ENCODE results near the gene HACD2. TPM values are rescaled to one million over a fixed set of nuclear protein-coding genes. Genes with fewer than 3 reads are reported as not detected.

Gene HACD2, protein sequence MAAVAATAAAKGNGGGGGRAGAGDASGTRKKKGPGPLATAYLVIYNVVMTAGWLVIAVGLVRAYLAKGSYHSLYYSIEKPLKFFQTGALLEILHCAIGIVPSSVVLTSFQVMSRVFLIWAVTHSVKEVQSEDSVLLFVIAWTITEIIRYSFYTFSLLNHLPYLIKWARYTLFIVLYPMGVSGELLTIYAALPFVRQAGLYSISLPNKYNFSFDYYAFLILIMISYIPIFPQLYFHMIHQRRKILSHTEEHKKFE
- 10 to 100 TPM; 15.5 to 22.3 TPM for total RNA-seq

DNA sequence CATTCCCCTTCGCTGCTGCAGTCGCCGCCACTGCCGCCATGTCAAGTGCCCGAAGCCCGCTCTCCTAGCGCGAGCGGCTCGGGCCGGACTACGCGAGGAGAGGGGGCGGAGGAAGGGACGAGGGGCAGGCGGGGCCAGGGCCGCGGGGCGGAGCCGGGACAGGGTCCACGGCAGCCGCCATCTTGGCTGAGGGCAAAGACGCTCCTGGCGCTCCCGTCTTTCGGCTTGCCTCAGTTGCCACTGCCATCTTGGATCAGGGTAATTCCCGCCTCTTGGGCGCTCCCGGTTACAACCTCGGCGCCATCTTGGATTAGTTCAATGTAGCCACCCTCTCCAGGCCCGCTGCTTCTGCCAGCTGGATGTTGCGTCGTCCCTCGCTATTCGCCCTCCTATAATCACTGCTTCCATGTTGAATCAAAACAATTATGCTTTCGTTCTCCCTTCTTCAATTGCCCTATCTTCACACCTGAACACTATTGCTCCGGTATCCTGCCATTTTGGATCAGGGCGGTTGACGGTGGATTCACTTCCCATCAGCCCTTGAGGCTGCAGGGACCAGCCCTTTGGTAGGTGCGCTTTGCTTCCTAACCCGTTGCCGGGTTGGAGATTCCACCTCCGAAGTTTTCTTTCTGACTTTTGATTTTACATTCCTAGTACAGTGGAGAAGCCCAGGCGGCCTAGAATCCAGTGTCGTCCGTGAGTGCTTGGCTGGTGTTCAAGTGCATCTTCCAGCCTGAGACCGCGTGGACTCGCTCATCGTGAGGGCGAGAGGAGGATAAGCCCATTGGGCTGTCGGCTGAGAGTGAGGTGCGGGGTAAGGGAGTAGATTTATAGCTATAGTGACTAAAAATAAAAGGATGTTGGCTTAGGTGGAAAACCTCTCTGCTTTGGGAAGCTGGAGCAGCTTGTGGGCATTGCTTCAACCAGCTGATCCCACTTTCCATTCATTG is at the start of gene HACD2:
Gene HACD2 (minus strand): TSS at position 66 of the 950 bp plus-strand sequence. CDS start 26 bp downstream, at position 40.

DNA sequence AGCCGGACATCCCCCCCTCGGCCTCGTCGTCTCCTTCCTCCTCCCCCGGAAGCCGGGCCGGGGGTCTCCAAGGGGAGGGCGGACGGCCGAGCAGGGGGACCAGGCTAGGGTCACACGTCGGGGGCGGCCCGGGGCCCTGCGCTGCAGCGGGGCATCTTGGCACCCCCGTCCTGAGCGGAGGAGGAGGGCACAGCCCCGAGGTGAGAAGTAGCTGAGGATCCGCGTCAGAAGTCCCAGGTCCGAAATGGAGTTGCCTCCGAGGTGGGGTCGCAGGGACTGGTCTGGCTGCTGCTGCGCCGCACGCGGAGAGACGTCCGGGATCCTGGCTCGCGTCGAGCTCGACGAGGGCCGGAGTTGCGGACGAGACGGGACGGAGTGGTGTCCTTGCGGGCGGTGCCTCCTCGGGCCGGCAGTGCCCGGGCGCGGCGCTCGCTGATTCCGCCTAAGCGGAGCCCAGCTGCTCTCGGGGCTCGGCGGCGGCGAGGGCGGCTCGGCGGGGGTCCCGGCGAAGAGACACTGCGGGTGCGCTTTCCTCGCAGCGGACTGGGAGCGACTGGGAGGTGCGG is 136.2 kb downstream of the HACD2 start, which contains the start of gene ADCY5:
Gene ADCY5 (minus strand): TSS at position 555 of the 566 bp plus-strand sequence. CDS start 545 bp downstream, at position 10.

Other genes starting within 250 kb of the HACD2 start
- gene ADCY5, start 136.0 kb downstream of the HACD2 start, total RNA-seq = under 1 TPM; under 0.01 to 0.34 TPM

Measured in melanocyte of skin (primary cell).